ENCODE measurements around the gene KCNMA1.

- TF ChIP-seq, protein P1, sequence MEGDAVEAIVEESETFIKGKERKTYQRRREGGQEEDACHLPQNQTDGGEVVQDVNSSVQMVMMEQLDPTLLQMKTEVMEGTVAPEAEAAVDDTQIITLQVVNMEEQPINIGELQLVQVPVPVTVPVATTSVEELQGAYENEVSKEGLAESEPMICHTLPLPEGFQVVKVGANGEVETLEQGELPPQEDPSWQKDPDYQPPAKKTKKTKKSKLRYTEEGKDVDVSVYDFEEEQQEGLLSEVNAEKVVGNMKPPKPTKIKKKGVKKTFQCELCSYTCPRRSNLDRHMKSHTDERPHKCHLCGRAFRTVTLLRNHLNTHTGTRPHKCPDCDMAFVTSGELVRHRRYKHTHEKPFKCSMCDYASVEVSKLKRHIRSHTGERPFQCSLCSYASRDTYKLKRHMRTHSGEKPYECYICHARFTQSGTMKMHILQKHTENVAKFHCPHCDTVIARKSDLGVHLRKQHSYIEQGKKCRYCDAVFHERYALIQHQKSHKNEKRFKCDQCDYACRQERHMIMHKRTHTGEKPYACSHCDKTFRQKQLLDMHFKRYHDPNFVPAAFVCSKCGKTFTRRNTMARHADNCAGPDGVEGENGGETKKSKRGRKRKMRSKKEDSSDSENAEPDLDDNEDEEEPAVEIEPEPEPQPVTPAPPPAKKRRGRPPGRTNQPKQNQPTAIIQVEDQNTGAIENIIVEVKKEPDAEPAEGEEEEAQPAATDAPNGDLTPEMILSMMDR (IDR thresholded peaks at IDR 0.05): no peak
- TF ChIP-seq POLR2AphosphoS5 (IDR thresholded peaks at IDR 0.05) (no peak), EP300 (IDR thresholded peaks at IDR 0.05) (no peak), POLR2A (IDR thresholded peaks at IDR 0.05) (no peak)
Observed at GRCh38 chr10:77207828-77208185, 429.8 kb downstream of the KCNMA1 start.
